ENCODE results near the gene PLXND1.
A peak's percentile ranks its signal among the peaks of the same experiment; 100 is the strongest.

DNA sequence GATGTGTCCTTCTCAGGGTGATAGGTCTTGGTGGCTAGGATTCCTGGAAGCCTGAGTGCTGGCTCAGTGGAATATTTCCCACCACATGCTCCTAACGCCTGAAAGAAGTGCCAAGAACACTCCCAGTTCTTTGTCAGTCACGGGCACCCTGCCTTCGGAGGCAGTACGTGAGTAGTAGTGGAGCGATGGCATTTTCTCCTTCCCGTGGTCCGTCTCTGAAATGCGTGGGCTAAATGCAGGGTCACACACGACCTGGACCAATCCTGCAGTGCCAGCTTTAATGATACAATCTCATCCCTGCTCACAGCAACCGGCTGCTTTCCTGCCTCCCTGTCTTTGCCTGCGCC, 49.0 kb downstream of the PLXND1 start:
- TF ChIP-seq GATA3 (IDR thresholded peaks at IDR 0.05; ENCODE audit: low read depth, low read length) (no peak), GATA2 (IDR thresholded peaks at IDR 0.05; ENCODE audit: low read depth, low read length) (peak; percentile 75)
